HT-29 (cell line): ENCODE measurements around the gene AARSD1. TPM values are rescaled to one million over a fixed set of nuclear protein-coding genes. Genes with fewer than 3 reads are reported as not detected.
"Not testable (repeated sequence)": the region's sequence is repeated elsewhere in the genome, so short reads cannot be mapped to it uniquely, and the experiment has no call there.

ENCODE experiments used
- DNase-seq: peaks from one replicate; pipeline ENCODE4 v3.0.0-alpha.2; 2015; ENCODE audit warnings: low spot score
- total RNA-seq: library from RNA; depleted of rRNA; stranded (reverse); fragments of >200 nt; shearing (Covaris generic); gene quantifications from 2 replicates; pipeline ENCODE4 v1.2.3, GENCODE V29; 2014

Gene AARSD1
- total RNA-seq, 1 experiment from 2014 or later = 54.1 TPM

GRCh38 chr17:42980766-42981397, 16.6 kb upstream of the AARSD1 start:
- peak; percentile 78 for DNase-seq

- DNase-seq = peak; percentile 95
These were observed 16.1 kb upstream of the AARSD1 start, which contains the start of gene RUNDC1 for GRCh38 chr17:42980274-42980765. RUNDC1 (plus strand) TSS chr17:42980565; CDS start chr17:42980577, 12 bp downstream.

GRCh38 chr17:42979511-42980273, 15.4 kb upstream of the AARSD1 start, which contains the start of gene PTGES3L:
PTGES3L (minus strand) TSS chr17:42980080; CDS start chr17:42980053, 27 bp downstream.
- no peak for DNase-seq

GRCh38 chr17:42975701-42976100, 11.4 kb upstream of the AARSD1 start:
- not testable (repeated sequence) for DNase-seq

GRCh38 chr17:42975265-42975664, 11.0 kb upstream of the AARSD1 start:
- DNase-seq = no peak

- not testable (repeated sequence) for DNase-seq
These were observed 9.1 kb upstream of the AARSD1 start for GRCh38 chr17:42973323-42973722.

GRCh38 chr17:42971589-42971988, 7.3 kb upstream of the AARSD1 start:
- no peak for DNase-seq

GRCh38 chr17:42969001-42969581, 4.8 kb upstream of the AARSD1 start:
- no peak for DNase-seq

- DNase-seq = no peak
These were observed 3.7 kb upstream of the AARSD1 start for GRCh38 chr17:42967925-42968324.

- DNase-seq = no peak
These were observed 10.6 kb downstream of the AARSD1 start for GRCh38 chr17:42953669-42954068.

- no peak for DNase-seq
These were observed 14.0 kb downstream of the AARSD1 start for GRCh38 chr17:42950044-42950783.

GRCh38 chr17:42946812-42947211, 17.4 kb downstream of the AARSD1 start:
- DNase-seq = no peak

- DNase-seq = no peak
These were observed 20.0 kb downstream of the AARSD1 start for GRCh38 chr17:42944211-42944610.

- DNase-seq = peak; percentile 74
These were observed 26.3 kb downstream of the AARSD1 start for GRCh38 chr17:42937712-42938596.

GRCh38 chr17:42929497-42929844, 34.8 kb downstream of the AARSD1 start:
- no peak for DNase-seq

- DNase-seq = peak; percentile 90
These were observed 35.3 kb downstream of the AARSD1 start for GRCh38 chr17:42928714-42929496.

GRCh38 chr17:42924891-42925290, 39.4 kb downstream of the AARSD1 start:
- DNase-seq = no peak

- DNase-seq = not testable (repeated sequence)
These were observed 40.8 kb downstream of the AARSD1 start for GRCh38 chr17:42923472-42923871.

GRCh38 chr17:42922294-42922693, 42.0 kb downstream of the AARSD1 start:
- DNase-seq = no peak

GRCh38 chr17:42920922-42921321, 43.3 kb downstream of the AARSD1 start:
- peak; percentile 40 for DNase-seq
